22Rv1 (cell line): ENCODE data around the gene SLC24A4.

Experiments used
- ZFX ChIP-seq: fragments of 450-650 bp; IDR thresholded peaks from 2 replicates; pipeline ENCODE4 v1.6.1; 2017; ENCODE audit warnings: antibody characterized with exemption, borderline replicate concordance
- TF ChIP-seq, protein P1 (sequence below): fragments of 450-650 bp; IDR thresholded peaks from 2 replicates; pipeline ENCODE4 v1.5.1; 2017; ENCODE audit warnings: mild to moderate bottlenecking

DNA sequence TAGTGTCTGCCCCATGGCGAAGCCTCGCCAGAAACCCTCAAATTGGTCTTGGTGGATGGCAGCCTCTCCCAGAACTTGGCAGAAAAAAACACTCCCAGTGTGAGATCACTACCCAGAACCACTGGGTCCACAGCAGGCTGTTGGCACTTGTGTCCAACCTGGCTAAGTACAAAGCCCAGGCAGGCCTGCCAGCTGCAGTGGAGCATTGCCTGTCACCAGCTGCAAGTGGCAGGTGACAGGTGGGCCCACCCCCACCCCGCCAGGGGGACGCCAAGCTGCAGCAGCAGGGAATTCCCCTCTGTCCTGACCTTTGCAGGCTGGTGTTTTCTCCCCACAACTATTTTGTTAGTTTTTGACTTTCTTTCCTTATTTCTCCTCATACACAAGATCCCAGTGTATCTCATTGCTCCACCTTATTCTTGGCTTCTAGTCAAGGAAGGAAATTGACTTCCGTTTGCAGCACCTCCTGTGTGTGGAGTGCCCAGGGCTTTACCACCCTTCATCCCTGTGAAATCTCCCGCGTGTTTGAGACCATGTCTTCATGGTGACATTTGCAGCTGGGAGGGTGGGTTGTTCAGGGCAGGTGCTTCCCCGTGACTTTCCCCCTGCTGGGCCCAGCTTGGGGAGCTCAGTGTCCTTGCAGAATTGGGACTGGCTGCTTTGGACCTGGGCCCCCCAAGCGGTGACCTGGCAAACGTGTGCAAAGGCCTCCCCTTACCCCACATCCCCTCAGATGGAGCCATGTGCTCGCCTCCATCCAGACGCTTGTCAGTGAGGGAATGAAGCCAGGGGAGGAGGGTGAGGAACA, 116.8 kb downstream of the SLC24A4 start:
- TF ChIP-seq, protein P1, sequence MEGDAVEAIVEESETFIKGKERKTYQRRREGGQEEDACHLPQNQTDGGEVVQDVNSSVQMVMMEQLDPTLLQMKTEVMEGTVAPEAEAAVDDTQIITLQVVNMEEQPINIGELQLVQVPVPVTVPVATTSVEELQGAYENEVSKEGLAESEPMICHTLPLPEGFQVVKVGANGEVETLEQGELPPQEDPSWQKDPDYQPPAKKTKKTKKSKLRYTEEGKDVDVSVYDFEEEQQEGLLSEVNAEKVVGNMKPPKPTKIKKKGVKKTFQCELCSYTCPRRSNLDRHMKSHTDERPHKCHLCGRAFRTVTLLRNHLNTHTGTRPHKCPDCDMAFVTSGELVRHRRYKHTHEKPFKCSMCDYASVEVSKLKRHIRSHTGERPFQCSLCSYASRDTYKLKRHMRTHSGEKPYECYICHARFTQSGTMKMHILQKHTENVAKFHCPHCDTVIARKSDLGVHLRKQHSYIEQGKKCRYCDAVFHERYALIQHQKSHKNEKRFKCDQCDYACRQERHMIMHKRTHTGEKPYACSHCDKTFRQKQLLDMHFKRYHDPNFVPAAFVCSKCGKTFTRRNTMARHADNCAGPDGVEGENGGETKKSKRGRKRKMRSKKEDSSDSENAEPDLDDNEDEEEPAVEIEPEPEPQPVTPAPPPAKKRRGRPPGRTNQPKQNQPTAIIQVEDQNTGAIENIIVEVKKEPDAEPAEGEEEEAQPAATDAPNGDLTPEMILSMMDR: no peak
- TF ChIP-seq ZFX: no peak
